SIG-M5 (cell line): ENCODE measurements around the gene H3-3A.

ENCODE experiments used
- DNase-seq: peaks from one replicate; lab custom pipeline; 2025; lab: John Stamatoyannopoulos, UW

Gene H3-3A

GRCh38 chr1:226054519-226055327 lies 7.8 kb upstream of the H3-3A start:
- DNase-seq, result no peak

- no peak for DNase-seq
Measured at GRCh38 chr1:226059709-226060108, 2.8 kb upstream of the H3-3A start.

DNA sequence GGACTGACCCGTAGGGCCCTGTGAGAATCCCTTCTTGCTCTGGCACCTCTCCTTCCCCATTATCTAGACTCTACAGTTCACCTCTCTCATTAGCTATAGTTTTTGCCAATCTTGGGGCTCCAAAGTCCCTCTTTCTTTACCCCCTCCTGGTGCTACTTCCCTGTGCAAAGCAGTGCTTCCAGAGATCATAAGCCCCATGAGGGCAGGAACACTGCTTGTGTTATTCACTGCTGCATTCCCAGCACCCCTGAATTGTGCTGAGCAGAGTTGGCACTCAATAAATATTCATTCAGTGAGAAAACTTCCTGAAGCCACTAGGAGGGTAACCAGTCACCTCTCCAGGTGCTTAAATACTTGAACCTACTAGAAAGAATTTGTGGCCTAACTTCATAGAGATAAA lies 2.1 kb upstream of the H3-3A start:
- DNase-seq, result no peak

- no peak for DNase-seq
Measured at GRCh38 chr1:226061068-226061840, 1.3 kb upstream of the H3-3A start.

GRCh38 chr1:226061841-226062557 lies 517 bp upstream of the H3-3A start:
- no peak for DNase-seq

DNA sequence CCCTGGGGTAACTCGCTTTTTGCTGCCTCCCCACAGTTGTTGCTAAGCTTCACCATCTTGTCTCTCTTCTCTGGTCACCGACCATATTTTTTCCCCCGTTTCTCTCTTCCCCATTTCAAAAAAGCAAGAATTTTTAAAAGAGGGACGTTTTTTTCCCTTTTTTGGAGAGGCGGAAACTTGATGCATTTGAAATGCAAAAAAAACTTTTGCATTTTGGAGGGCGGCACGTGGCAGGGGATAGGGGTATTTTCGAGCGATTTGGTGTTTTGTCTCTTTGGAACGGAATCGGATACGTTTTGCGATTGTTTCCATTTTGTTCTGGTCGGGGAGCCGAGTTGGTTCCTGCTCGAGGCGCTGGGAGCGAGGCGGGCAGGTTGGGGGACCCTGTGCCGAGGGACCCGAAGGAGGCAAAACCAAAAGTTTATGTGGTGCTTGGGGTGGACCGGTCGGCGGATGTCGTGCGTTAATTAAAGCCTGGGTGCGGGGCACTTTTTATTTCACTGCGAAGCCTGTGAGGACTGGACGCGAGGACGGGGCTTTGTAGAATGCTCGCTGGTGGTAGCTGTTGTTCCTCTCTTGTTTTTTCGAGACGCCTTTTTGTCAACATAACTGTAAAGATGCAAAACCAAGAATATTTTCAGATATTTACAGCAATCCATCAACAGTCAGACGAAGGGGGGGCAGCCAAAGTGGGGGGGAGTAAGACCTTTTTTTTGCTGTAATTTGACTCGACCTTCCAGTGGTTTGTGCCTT lies 884 bp downstream of the H3-3A start:
- DNase-seq, result peak; percentile 31

GRCh38 chr1:226063977-226064815 lies 1.7 kb downstream of the H3-3A start:
- no peak for DNase-seq

DNA sequence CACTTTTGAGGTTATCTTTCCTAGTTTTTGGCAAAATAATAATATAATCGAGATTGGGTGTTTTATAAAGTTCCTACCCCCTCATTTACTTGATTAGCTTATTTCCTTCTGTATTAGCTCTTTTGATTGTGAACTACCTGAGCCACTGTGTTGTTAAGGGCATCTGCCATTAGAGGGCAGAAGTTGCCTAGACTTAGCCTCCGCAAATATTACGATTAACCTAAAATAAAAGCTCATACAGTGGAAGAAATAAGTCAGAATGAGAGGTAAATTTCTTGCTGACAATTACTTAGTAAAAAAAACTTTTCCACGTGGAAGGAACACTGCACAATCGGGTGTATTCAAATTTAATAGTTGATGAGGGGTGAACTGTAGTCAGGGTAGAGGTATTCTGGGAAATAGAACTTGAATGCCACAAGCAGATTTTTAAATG lies 2.3 kb downstream of the H3-3A start:
- no peak for DNase-seq

- DNase-seq, result no peak
Measured at GRCh38 chr1:226066415-226067078, 4.0 kb downstream of the H3-3A start.

DNA sequence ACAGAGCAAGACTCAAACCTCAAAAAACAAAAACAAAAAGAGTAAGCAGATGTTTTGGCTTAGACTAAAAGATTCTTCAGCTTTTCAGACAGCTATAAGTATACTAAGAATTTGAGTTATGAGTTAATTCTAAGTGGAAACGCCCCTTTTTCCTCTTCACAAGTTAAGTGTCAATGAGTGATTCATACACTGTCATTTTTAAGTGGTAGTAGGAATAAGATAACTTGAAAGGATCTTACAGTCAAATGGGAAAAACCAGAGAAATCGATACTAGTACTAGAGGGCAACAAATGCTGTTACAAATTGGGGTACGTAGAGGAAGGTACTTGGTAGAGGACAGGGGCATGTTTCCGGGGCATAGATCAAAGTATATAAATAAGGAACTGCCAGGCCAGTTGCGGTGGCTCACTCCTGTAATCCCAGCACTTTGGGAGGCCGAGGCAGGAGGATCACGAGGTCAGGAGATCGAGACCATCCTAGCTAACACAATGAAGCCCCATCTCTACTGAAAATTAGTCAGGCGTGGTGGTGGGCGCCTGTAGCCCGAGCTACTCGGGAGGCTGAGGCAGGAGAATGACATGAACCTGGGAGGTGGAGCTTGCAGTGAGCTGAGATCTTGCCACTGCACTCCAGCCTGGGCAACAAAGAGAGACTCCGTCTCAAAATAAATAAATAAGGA lies 7.4 kb downstream of the H3-3A start:
- no peak for DNase-seq

DNA sequence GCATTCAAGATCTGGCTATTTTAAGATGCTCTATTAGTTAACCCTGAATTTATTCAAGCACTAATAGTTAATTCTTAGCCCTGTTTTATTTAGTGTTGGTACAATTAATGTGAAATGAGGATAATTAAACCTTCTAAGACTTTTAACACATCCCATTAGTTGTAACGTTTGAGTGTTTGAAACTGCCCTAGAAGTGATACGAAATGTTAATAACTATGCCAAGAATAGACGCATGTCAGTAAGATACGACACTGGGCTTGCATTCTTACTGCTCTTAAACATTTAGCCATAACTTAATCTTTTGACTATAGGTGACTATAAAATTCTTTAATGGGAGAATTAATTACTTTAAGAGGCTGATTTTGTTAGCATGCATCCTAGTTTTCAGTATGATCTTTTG lies 9.8 kb downstream of the H3-3A start:
- DNase-seq, result no peak

- DNase-seq, result no peak
Measured at GRCh38 chr1:226073184-226073950, 10.9 kb downstream of the H3-3A start.

DNA sequence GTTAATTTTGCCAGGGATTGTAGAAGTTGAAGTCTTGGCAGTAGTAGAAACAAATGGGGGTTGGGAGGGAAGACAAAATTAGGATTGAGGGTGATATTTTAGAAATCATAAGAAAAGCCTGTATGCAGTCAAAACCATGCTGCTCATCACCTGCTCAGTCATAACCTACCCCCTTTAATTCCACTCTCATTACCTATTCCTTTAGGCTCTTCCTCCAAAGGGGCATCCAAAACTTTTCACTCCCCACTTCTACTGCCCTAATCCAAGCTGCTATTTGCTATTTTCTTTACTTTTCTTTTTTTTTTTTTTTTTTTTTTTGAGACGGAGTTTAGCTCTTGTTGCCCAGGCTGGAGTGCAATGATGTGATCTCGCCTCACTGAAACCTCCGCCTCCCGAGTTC lies 11.5 kb downstream of the H3-3A start:
- no peak for DNase-seq

DNA sequence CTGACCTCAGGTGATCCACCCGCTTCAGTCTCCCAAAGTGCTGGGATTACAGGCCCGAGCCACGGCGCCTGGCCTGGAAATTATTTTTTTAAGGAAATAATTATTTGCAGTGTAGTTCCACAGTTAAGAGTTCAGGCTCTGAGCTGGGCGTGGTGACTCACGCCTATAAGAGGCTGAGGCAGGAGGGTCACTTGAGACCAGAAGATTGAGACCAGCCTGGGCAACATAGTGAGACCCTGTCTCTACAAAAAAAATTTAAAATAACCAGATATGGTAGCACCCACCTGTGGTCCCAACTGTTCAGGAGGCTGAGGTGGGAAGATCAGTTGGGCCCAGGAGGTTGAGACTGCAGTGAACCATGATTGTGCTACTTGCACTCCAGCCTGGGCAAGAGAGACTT lies 13.9 kb downstream of the H3-3A start:
- DNase-seq, result no peak

GRCh38 chr1:226078374-226078773 lies 15.9 kb downstream of the H3-3A start:
- no peak for DNase-seq

DNA sequence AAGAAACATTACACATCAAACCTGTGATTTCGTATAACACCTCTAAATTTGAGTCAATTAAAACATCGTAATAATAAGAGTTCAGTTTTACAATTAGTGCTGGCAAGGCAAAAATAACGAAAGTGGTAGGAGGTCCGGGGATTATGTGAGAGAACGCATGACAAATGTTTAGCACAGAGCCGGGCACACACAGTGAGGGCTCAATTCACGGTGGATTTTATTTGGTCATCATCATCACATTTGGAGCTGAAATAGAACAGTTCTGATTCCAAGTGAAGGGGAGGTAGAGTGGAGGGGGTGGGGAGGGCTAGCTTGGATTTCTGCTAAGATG lies 20.0 kb downstream of the H3-3A start:
- no peak for DNase-seq

DNA sequence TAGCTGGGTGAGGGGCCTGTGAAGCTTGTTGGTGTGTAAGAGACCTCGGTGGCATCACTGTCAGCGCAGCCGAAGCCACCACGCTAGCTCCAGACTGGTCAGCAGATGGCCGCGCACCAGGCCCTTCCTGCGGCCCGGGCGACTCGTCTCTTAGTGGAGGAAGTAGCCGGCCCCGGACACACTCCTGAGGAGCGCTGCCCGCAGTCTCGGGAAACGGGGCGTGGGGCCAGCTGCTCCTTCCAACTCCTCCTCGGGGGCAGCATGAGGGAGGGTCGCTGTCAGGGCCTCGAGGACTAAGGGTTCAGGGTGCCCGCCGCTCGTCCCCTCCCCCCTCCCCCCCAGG lies 20.4 kb downstream of the H3-3A start:
- no peak for DNase-seq

DNA sequence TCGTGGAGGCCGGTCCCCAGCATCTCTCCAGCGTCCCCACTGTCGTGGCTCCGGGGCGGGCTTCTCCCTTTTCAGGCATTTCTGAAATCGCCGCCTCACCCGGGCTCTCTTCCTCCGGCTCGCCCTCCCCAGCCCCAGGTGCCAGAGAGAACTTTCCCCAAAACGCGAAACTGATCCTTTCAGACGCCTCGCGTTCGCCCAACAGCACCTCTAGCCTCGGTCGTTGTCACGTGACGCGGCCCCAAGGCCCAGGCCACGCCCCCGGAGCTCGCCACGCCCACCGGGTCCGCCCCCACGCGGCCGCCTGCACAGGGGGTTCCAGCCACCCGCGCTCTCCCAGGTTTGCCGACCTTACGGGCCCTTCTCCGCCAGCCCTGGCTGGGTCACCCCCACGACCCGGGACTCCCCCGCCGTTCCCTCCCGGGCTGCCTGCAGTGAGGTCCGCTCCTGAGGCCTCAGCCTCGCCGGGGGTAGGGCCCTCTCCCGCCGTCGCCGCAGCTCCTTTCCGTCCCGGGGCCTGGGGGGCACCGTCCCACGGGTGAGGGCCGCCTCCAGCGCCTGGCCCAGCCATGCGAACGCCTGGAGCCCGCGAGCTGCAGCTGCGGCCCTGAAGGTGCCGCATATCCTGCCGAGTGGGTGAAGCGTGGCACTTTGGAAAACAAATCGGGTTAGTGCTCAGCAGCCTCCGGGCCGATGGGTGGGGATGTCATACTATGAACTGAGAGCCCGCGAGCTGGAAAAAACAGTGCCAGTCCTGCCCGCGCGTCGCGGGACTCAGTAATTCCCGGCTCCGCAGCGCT lies 21.0 kb downstream of the H3-3A start:
- no peak for DNase-seq
